ENCODE results near the gene ATP1A4. TPM values are rescaled to one million over a fixed set of nuclear protein-coding genes. Genes with fewer than 3 reads are reported as not detected.

Gene ATP1A4
- total RNA-seq, 2 donors from 2014 or later = 2.8 to 5.2 TPM

DNA sequence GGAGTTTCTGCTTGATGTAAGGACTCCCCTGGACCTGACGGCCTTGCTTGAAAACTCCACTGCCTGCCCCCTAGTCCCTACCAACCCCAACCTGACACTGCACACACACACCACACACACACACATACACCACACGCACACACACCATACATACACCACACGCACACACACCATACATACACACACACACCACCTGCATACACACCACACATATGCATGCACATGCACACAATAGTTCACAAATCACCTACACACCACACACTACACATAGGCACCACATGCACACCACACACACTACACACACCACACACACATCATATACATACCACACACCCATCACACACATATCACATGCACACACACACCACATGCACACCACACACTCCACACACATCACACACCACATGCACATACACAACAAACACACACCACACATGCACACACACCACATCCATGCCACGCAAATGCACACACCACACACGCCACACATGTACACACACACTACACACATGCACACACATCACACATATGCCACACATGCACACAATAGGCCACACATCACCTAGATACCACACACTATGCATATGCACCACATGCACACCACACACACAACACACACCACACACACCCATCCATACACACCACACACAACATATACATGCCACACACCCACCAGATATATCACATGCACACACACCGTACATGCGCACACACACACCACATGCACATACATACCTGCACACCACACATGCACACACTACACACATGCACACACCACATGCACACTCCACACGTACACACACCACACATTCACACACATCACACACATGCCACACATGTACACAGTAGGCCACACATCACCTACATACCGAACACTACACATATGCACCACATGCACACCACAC is 42.7 kb downstream of the ATP1A4 start:
- 89% methylated on average over 9 of the region's 9 CpGs for WGBS
- DNase-seq (ENCODE audit: low spot score) = no peak
- Histone ChIP-seq H3K27me3 (replicated peaks; ENCODE audit: insufficient read depth) (no peaks in the 10 kb centered on the region), H3K4me3 (no peak overlapping the region), H3K4me1 (replicated peaks) (peaks cover 3% of the 10 kb centered on the region), H3K9me3 (no peaks in the 10 kb centered on the region), H3K36me3 (no peaks in the 10 kb centered on the region), H3K27ac (no peak overlapping the region)
- TF ChIP-seq POLR2AphosphoS5 (IDR thresholded peaks at IDR 0.05) = no peak
- TF ChIP-seq, protein P1, sequence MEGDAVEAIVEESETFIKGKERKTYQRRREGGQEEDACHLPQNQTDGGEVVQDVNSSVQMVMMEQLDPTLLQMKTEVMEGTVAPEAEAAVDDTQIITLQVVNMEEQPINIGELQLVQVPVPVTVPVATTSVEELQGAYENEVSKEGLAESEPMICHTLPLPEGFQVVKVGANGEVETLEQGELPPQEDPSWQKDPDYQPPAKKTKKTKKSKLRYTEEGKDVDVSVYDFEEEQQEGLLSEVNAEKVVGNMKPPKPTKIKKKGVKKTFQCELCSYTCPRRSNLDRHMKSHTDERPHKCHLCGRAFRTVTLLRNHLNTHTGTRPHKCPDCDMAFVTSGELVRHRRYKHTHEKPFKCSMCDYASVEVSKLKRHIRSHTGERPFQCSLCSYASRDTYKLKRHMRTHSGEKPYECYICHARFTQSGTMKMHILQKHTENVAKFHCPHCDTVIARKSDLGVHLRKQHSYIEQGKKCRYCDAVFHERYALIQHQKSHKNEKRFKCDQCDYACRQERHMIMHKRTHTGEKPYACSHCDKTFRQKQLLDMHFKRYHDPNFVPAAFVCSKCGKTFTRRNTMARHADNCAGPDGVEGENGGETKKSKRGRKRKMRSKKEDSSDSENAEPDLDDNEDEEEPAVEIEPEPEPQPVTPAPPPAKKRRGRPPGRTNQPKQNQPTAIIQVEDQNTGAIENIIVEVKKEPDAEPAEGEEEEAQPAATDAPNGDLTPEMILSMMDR (IDR thresholded peaks at IDR 0.05) = no peak
- intact Hi-C loops (cut with DNase I) = loop anchor here (1.0 to 5.0 kb wide), 4 partner anchors 26 to 97 kb away; no protein-coding TSS in a partner anchor

DNA sequence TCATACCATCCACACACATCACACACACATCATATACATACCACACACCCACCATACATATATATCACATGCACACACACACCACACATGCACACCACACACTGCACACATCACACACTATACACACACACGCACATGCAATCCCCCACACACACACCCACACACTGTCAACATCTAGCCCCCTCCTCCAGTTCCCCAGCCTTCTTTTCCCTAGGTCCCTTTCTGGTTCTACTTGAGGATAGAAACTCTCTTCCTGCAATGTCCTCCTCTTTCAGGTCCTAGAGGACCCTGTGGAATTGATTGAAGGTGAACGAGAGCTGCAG is 43.3 kb downstream of the ATP1A4 start:
- Histone ChIP-seq H3K4me1 (replicated peaks) (peaks cover 3% of the 10 kb centered on the region), H3K27ac (no peak overlapping the region), H3K9me3 (no peaks in the 10 kb centered on the region), H3K4me3 (no peak overlapping the region), H3K27me3 (replicated peaks; ENCODE audit: insufficient read depth) (no peaks in the 10 kb centered on the region), H3K36me3 (no peaks in the 10 kb centered on the region)
- no peak for DNase-seq (ENCODE audit: low spot score)
- WGBS = 75% methylated on average over 2 of the region's 2 CpGs
- intact Hi-C loops (cut with DNase I) = loop anchor here (5.0 kb wide), 1 partner anchor 58 kb away; no protein-coding TSS in a partner anchor
- TF ChIP-seq POLR2AphosphoS5 (IDR thresholded peaks at IDR 0.05) = no peak
- TF ChIP-seq POLR2A (IDR thresholded peaks at IDR 0.05) = no peak
- TF ChIP-seq, protein P1 (IDR thresholded peaks at IDR 0.05) = no peak

DNA sequence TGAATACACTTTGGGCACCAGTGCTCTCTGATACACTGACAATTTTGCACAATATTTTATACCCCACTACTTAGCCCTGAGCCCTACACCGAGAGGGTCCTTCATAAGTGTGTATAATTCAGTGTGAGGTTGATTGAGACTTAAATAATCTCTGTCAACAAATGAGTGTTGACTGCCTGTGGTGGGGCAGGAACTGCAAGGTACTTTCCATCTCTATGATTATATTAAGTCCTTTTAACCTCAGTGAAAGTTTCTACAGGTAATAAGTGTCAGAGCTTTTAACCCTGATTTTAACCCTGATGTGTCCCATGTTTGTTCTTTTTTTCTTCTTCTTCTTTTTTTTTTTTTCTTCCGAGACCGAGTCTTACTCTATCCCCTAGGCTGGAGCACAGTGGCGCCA is 44.7 kb downstream of the ATP1A4 start:
- Histone ChIP-seq H3K4me3 (no peak overlapping the region), H3K36me3 (no peaks in the 10 kb centered on the region), H3K4me1 (replicated peaks) (peaks cover 3% of the 10 kb centered on the region), H3K27me3 (replicated peaks; ENCODE audit: insufficient read depth) (no peaks in the 10 kb centered on the region), H3K9me3 (no peaks in the 10 kb centered on the region), H3K27ac (no peak overlapping the region)
- WGBS = 87% methylated on average over 4 of the region's 4 CpGs
- intact Hi-C loops (cut with DNase I) = no loop called here
- DNase-seq (ENCODE audit: low spot score) = no peak
- TF ChIP-seq, protein P1 (IDR thresholded peaks at IDR 0.05) = no peak
- TF ChIP-seq POLR2AphosphoS5 (IDR thresholded peaks at IDR 0.05) (no peak), POLR2A (IDR thresholded peaks at IDR 0.05) (no peak)

DNA sequence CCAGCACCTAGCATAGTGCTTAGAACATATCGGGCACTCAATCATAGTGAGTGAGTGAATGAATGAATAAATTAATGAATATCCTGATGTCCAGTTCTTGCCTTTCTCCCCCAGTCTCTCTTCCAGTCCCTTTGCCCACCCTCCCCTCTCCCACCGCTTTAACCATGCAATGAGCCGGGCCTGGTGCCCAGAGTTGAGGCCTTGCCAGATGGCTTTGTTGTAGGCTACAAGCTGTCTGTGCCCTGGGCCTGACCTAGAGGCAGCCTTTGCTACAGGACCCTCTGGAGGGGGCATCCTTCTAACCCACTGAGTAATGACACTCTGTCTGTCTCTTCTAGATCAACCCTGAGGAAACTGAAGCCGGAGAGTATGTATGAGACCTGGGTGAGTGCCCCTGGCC is 45.8 kb downstream of the ATP1A4 start:
- 94% methylated on average over 4 of the region's 4 CpGs for WGBS
- no peak overlapping the region for H3K4me3 ChIP-seq
- H3K4me1 ChIP-seq (replicated peaks) = peaks cover 3% of the 10 kb centered on the region
- H3K27me3 ChIP-seq (replicated peaks; ENCODE audit: insufficient read depth) = no peaks in the 10 kb centered on the region
- DNase-seq (ENCODE audit: low spot score) = no peak
- H3K27ac ChIP-seq = no peak overlapping the region
- intact Hi-C loops (cut with DNase I) = no loop called here
- TF ChIP-seq POLR2A (IDR thresholded peaks at IDR 0.05) (no peak), POLR2AphosphoS5 (IDR thresholded peaks at IDR 0.05) (no peak)
- TF ChIP-seq, protein P1 (IDR thresholded peaks at IDR 0.05) = no peak
- H3K36me3 ChIP-seq = no peaks in the 10 kb centered on the region
- H3K9me3 ChIP-seq = no peaks in the 10 kb centered on the region

DNA sequence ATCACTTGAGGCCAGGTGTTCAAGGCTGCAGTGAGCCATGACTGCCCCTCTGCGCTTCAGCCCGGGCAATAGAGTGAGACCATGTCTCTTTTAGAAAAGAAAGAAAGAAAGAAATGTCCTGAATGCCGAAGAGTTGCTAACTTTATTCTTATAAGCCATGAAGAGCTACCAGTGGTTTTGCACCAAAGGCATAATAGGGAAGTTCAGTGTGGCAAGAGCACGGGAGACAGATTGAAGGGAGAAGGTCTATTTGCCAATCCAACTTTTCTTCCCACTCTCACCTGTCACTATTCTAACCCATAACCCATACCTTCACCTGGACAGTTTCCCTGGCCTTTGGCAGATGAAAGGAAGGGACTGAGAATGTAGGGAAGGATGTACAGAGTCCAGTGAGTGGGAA is 49.4 kb downstream of the ATP1A4 start:
- intact Hi-C loops (cut with DNase I) = loop anchor here (10.0 kb wide), 1 partner anchor 174 kb away; no protein-coding TSS in a partner anchor
- H3K9me3 ChIP-seq = no peaks in the 10 kb centered on the region
- WGBS = 93% methylated on average over 4 of the region's 4 CpGs
- no peaks in the 10 kb centered on the region for H3K27me3 ChIP-seq (replicated peaks; ENCODE audit: insufficient read depth)
- H3K36me3 ChIP-seq = no peaks in the 10 kb centered on the region
- no peak overlapping the region for H3K27ac ChIP-seq
- H3K4me3 ChIP-seq = no peak overlapping the region
- peaks cover 4% of the 10 kb centered on the region for H3K4me1 ChIP-seq (replicated peaks)
- TF ChIP-seq POLR2A (IDR thresholded peaks at IDR 0.05) (no peak), POLR2AphosphoS5 (IDR thresholded peaks at IDR 0.05) (no peak)
- TF ChIP-seq, protein P1 (IDR thresholded peaks at IDR 0.05) = no peak
- no peak for DNase-seq (ENCODE audit: low spot score)

Data from prostate gland (tissue), 2 donors.